ENCODE measurements around the gene TIGD4. TPM values are rescaled to one million over a fixed set of nuclear protein-coding genes. Genes with fewer than 3 reads are reported as not detected.
"Not testable (repeated sequence)": the region's sequence is repeated elsewhere in the genome, so short reads cannot be mapped to it uniquely, and the experiment has no call there.

Gene TIGD4
- total RNA-seq, 1 donor from 2014 or later = not detected

DNA sequence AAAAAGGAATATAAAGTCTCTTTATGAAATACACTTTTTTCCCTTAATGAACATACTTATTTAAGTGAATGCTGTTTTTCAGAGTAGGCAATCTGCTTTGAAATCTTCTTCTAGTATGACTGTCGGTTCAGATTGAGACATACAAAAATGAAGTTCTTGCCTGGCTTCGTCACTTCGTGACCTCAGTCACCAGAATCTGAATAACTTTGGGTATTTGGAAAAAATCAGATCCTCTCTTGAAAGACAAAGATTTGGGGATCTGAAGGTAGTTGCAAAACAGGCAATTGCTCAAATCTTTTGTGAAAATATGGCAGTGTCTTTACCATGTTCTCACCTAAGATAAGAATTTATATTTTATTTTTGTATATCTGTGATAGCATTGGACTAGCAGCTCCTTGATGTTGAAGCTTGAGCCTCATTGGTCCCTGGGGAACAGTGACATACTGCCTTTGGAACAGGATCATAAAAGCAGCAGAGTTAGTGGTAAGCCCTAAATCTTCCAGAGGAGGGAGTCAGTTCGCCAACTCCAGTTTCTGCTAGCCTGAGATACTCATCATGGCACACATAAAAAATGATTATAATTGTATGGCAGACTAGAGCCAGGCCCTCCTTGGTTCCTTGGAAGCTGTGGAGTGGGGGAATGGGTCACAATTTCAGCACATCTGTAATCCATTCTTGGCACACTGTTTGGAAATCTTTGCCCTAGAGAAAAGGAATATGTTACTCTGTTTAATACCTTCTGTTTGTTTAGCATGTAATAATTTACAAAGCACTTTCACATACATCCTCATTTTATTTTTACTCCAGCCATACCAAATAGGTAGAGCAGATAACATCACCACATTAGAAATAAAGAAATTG lies 5.2 kb upstream of the TIGD4 start:
- DNase-seq (ENCODE audit: low spot score) = no peak

- DNase-seq (ENCODE audit: low spot score) = no peak
These were observed 793 bp upstream of the TIGD4 start for GRCh38 chr4:152780267-152780778.

- no peak for DNase-seq (ENCODE audit: low spot score)
These were observed 646 bp downstream of the TIGD4 start for GRCh38 chr4:152778656-152779512.

DNA sequence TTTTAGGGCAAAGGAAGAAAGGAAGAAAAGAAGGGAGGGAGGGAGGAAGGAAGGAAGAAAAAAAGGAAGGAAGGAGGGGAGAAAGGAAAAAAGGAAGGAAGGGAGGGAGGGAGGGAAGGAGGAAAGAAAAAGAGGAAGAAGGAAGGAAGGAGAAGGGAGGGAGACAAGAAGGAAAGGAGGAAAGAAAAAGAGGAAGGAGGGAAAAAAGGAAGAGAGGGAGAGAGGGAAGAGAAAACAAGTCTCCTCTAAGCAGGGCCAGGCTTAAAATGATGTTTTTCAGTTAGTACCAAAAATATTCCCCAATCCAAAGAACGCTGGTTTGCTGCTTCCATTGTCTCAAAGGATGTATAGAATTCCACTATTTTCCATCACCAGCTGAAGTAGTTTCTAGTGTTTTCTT lies 2.0 kb downstream of the TIGD4 start:
- DNase-seq (ENCODE audit: low spot score) = no peak

DNA sequence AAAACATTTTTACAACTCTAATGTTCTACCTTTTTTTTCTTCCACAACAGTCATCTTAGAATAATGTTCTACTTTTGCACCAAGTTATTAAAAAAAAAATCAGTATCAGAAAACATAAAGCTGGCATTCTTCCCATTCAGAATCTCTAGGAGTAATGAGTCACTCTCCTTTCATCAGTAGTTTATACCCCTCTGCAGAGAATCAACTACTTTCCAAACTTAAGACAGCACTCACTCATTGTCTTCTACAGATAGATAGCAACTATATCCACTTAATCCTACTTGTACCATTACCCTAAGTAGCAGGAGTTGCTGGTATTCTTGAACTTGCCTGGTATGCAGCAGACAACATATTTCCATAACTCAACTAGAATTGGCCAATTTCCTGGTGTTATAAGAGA lies 3.2 kb downstream of the TIGD4 start:
- DNase-seq (ENCODE audit: low spot score) = no peak

GRCh38 chr4:152773953-152774352 lies 5.6 kb downstream of the TIGD4 start:
- DNase-seq (ENCODE audit: low spot score) = no peak

DNA sequence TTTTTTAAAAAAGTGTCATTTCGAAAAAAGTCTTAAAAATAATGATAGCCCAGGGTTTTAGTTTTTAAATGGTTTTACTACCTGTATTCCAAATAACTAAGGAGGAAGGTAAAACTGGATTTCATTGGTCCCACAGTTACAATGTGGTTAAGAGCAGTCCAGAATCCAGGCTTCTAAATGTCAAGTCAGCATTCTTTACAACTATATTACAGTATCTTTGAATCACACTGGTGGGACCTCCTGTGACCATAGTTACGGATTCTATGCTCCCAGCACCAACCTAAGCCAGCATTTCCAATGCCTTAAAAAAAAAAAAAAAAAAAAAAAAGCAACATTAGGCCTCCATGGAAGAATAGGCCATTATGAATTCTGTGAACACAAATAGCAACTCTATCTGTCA lies 6.2 kb downstream of the TIGD4 start:
- no peak for DNase-seq (ENCODE audit: low spot score)

- DNase-seq (ENCODE audit: low spot score) = no peak
These were observed 7.6 kb downstream of the TIGD4 start for GRCh38 chr4:152771741-152772533.

- DNase-seq (ENCODE audit: low spot score) = not testable (repeated sequence)
These were observed 14.3 kb downstream of the TIGD4 start for GRCh38 chr4:152765069-152765737.

- no peak for DNase-seq (ENCODE audit: low spot score)
These were observed 15.7 kb downstream of the TIGD4 start for GRCh38 chr4:152763796-152764195.

- no peak for DNase-seq (ENCODE audit: low spot score)
These were observed 30.9 kb downstream of the TIGD4 start for GRCh38 chr4:152748619-152749018.

- no peak for DNase-seq (ENCODE audit: low spot score)
These were observed 32.1 kb downstream of the TIGD4 start for GRCh38 chr4:152747444-152747843.

DNA sequence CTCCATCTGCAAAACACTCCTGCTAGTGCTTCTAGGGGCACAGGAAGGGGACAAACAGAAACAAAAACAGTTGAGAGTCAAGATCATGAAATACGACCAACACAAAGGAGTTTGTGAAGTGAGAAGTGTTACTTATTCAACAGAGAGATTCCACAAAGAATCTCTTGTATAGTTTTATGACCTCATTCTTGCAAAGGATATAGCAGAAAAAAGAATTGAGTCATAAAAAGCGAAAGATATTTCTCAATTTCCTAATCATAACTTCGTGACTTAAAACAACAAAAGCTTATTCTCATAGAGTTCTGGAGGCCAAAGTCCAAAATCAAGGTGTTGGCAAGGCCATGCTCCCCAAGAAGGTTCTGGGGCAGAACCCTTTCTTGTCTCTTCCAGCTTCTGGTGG lies 40.7 kb downstream of the TIGD4 start:
- no peak for DNase-seq (ENCODE audit: low spot score)

DNA sequence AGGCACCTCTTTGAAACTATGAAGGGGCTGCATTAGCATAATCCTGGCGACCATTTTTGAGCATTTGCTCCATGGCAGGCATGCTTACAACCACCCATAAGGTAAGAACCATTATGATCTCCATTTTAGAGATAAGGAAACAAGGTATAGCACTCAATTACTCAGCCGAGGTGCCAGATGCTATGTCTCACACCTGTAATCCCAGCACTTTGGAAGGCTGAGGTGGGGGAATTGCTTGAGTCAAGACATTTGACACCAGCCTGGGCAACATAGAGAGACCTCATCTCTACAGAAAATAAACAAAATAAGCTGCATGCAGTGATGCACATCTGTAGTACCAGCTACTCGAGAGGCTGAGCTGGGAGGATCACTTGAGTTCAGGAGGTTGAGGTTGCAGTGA lies 43.6 kb downstream of the TIGD4 start:
- DNase-seq (ENCODE audit: low spot score) = no peak

DNA sequence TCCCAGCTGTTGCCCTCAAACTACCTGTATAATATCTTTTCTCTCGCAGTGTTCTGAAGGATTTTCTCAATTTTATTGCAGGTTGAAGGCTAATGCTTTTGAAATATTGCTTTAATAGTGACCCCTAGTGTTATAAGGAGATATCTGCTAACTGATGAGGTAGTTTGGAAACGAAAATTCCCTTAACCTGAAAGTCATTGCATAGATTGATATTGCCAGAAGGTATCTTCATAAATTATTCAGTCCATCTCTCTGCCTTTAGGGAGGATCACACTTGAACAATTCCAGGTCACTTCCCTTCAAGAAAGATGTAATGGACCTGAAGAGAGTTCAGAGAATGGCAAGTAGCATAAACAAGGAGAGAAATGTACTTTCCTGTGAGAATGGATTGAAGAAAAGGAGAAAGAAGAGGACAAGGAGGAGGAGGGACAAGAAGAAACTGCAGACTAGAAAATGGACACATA lies 44.1 kb downstream of the TIGD4 start:
- no peak for DNase-seq (ENCODE audit: low spot score)

DNA sequence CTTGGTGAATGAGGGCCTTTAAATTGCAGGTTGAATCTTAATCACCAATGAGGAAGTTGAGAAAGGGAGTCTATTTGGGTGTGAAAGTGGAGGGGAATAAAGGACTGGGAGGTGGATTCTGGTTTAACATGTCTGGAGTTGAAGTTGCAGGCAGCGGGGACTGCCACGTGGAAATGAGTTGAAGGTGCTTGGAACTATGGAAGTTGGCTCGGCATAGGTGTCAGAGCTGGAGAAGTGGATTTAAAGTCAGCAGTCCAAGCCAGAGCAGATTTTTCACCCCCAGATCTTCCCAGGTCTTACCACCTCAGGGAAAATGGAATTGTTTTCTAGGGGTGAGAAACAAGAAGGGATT lies 44.9 kb downstream of the TIGD4 start:
- no peak for DNase-seq (ENCODE audit: low spot score)

GRCh38 chr4:152734015-152734698 lies 45.4 kb downstream of the TIGD4 start:
- DNase-seq (ENCODE audit: low spot score) = no peak

DNA sequence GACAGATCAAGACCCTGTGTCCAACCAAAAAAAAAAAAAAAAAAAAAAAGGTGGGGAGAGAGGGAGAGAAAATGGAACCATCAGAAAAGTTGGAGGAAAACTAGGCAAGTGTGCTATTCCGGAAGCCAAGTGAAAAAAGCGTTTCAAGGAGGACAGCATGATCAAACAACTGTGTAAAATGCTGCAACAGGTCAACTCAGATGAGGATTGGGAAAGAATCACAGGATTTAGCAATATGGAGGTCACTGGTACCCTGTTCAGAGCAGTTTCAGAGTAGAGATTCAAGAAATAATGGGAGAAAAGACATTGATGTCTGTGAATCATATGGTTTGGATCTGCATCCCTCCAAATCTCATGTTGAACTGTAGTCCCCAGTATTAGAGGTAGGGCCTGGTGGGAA lies 47.5 kb downstream of the TIGD4 start:
- no peak for DNase-seq (ENCODE audit: low spot score)

- DNase-seq (ENCODE audit: low spot score) = no peak
These were observed 50.1 kb downstream of the TIGD4 start for GRCh38 chr4:152729466-152729865.

DNA sequence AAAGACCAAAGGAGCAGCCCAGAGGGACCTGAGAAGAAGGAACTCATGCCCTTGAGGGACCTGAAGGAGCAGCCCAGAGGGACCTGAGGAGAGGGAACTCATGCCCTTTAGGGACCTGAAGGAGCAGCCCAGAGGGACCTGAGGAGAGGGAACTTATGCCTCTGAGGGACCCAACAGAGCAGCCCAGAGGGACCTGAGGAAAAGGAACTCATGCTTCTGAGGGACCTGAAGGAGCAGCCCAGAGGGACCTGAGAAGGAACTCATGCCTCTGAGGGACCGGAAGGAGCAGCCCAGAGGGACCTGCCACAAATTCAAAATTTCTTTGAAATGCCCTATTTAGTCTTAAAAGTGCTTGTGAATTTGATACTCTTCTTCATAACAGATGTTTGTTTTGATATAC lies 51.2 kb downstream of the TIGD4 start:
- no peak for DNase-seq (ENCODE audit: low spot score)

All from mesenteric fat pad (tissue), 1 donor.